B cell (primary cell): ENCODE results near the gene TSPAN15.

Experiments used
- EZH2 ChIP-seq: IDR thresholded peaks from 2 replicates; pipeline ENCODE4 v1.6.1; 2012; ENCODE audit warnings: borderline replicate concordance, low read depth, mild to moderate bottlenecking, moderate library complexity, low read length; ENCODE audit not compliant: insufficient read depth, poor library complexity, severe bottlenecking
- TF ChIP-seq, protein P1 (sequence below): fragments of 200-600 bp; IDR thresholded peaks from one replicate; pipeline ENCODE4 v1.8.0; 2022; ENCODE audit warnings: antibody characterized with exemption, mild to moderate bottlenecking

DNA sequence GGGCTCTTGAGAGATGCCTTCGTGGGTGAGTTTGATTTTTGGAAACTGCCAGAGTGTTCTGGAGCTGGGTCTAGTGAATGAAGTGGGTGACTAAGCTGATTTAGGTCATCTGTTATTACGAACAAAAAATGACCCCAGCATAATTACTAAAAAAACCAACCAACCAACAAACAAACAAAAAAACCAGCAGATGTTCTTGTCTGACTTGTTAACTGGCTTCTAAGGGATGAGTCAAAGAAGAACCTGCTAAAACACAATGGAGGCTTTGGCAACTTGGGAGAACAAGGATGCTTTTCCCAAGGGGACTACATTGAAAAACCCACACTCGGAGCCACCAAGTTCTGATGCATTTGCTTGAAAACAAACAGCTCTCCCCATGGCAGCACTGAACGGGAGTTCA, 46.0 kb upstream of the TSPAN15 start:
- no peak for TF ChIP-seq EZH2
- TF ChIP-seq, protein P1, sequence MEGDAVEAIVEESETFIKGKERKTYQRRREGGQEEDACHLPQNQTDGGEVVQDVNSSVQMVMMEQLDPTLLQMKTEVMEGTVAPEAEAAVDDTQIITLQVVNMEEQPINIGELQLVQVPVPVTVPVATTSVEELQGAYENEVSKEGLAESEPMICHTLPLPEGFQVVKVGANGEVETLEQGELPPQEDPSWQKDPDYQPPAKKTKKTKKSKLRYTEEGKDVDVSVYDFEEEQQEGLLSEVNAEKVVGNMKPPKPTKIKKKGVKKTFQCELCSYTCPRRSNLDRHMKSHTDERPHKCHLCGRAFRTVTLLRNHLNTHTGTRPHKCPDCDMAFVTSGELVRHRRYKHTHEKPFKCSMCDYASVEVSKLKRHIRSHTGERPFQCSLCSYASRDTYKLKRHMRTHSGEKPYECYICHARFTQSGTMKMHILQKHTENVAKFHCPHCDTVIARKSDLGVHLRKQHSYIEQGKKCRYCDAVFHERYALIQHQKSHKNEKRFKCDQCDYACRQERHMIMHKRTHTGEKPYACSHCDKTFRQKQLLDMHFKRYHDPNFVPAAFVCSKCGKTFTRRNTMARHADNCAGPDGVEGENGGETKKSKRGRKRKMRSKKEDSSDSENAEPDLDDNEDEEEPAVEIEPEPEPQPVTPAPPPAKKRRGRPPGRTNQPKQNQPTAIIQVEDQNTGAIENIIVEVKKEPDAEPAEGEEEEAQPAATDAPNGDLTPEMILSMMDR = no peak
